Kidney epithelial cell (primary cell): ENCODE results near the gene TNRC6C. TPM values are rescaled to one million over a fixed set of nuclear protein-coding genes. Genes with fewer than 3 reads are reported as not detected.

Source experiments
- DNase-seq: peaks from one replicate; pipeline ENCODE4 v3.0.0-alpha.2; 2010; ENCODE audit warnings: low read depth
- H3K27me3 ChIP-seq: 2 replicates; pipeline ENCODE4 v1.6.0; 2011; ENCODE audit warnings: low read length; ENCODE audit not compliant: control insufficient read depth, insufficient read depth
- H3K36me3 ChIP-seq: 2 replicates; pipeline ENCODE4 v1.5.1; 2011; ENCODE audit warnings: low read length; ENCODE audit not compliant: control insufficient read depth, insufficient read depth
- H3K4me3 ChIP-seq: 2 replicates; pipeline ENCODE4 v1.5.1; 2011; ENCODE audit warnings: low read depth, mild to moderate bottlenecking, control low read depth, low read length
- total RNA-seq: library from RNA; depleted of rRNA; stranded (reverse); fragments of >200 nt; gene quantifications from 2 replicates; pipeline ENCODE4 v1.2.3, GENCODE V29; 2015
- TF ChIP-seq, protein P1 (sequence below): IDR thresholded peaks from 2 replicates; pipeline ENCODE4 v1.5.1; 2011; ENCODE audit warnings: mild to moderate bottlenecking, moderate library complexity, low read length, control low read depth, inconsistent platforms; ENCODE audit not compliant: insufficient read depth, poor library complexity, severe bottlenecking

Gene TNRC6C
- total RNA-seq, 1 donor from 2014 or later: 5.3 TPM

DNA sequence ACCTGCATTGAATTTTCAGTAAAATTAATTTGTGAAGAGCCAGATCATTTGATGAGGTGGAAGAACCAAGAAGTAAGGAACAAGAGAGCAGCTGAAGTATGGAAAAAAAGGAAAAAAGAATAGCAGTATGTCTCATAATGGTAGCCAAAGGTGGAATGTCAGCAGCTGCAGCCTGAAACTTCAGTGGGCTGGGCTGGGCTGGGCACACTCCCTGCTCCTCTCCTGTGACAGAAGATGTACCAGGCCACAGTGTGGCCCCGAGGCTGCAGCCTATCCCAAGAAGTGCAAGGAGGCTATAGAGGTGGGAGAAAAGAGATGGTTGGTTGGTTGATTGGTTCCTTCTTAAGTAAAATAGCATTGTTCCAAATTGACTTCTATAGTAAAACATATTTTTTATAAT is 84.5 kb downstream of the TNRC6C start:
- Histone ChIP-seq H3K4me3 (no peak overlapping the region), H3K27me3 (no peaks in the 10 kb centered on the region), H3K36me3 (no peaks in the 10 kb centered on the region)
- DNase-seq: no peak
- TF ChIP-seq, protein P1, sequence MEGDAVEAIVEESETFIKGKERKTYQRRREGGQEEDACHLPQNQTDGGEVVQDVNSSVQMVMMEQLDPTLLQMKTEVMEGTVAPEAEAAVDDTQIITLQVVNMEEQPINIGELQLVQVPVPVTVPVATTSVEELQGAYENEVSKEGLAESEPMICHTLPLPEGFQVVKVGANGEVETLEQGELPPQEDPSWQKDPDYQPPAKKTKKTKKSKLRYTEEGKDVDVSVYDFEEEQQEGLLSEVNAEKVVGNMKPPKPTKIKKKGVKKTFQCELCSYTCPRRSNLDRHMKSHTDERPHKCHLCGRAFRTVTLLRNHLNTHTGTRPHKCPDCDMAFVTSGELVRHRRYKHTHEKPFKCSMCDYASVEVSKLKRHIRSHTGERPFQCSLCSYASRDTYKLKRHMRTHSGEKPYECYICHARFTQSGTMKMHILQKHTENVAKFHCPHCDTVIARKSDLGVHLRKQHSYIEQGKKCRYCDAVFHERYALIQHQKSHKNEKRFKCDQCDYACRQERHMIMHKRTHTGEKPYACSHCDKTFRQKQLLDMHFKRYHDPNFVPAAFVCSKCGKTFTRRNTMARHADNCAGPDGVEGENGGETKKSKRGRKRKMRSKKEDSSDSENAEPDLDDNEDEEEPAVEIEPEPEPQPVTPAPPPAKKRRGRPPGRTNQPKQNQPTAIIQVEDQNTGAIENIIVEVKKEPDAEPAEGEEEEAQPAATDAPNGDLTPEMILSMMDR: no peak

DNA sequence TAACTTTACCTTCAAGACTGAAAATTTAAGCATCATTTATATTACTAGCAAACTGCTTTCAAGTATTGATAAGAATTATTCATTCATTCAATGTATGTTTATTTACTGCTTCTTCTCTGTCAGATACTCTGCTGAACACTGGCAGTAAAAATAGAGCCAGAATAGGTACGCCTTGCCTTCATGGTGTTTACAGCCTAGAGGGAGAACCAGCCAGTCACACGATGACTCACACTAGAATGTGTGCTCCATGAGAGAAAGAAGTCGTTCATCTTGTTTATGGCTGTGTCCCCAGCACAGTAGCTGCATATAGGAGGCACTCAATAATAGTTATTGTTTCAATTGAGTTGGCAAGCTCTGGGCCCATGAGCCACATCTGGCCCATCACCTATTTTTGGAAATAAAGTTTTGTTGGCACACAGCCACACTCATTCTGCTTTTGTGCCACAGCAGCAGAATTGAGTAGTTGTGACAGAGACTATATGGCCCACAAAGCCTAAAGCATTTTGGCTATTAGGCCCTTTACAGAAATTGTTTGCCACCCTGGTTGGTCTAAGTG is 85.9 kb downstream of the TNRC6C start:
- TF ChIP-seq, protein P1: no peak
- DNase-seq: no peak
- Histone ChIP-seq H3K36me3 (no peaks in the 10 kb centered on the region), H3K27me3 (no peaks in the 10 kb centered on the region), H3K4me3 (no peak overlapping the region)

DNA sequence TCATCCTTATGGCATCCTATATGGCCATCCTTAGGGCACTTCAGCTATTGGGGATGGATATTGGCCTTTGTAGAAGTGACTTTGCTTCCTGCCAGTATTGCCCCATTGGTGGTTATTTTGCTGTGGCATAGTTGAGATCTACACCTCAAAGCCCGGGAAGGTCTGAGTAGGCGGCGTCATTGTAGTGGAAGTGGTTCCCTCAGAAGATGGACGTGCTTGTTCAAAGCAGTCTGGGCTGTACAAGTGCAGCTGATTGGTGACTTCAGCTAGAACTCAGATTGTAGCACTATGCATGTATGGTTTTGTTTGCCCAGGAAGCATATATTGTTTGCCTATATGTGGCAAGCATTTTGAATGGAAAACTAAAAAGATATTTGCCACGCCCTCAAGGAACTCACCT is 86.8 kb downstream of the TNRC6C start:
- TF ChIP-seq, protein P1: no peak
- H3K36me3 ChIP-seq: no peaks in the 10 kb centered on the region

DNA sequence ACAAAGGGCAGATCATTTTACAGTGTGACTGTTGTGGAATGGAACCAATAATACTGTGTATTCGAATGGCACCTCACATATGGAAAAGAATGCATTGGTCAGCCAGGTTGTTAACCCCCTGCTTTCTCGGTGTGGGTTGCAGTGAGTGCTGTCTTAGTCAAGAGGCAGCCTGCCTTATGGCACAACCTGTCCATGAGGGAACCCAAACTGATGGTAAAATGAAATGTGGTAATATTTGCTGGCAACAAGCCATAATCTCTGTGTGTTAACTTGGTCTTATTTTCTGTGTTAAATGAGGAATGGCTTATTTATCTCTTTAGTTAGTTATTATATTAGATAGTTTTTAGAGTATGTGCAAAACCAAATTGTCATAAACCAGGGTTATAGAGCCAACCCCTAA is 88.4 kb downstream of the TNRC6C start:
- Histone ChIP-seq H3K27me3 (no peaks in the 10 kb centered on the region), H3K36me3 (no peaks in the 10 kb centered on the region), H3K4me3 (no peak overlapping the region)
- TF ChIP-seq, protein P1: no peak
- DNase-seq: no peak

More for the DNA sequence above, 86.8 kb downstream of the TNRC6C start:
- H3K27me3 ChIP-seq: no peaks in the 10 kb centered on the region
- no peak overlapping the region for H3K4me3 ChIP-seq
- no peak for DNase-seq

DNA sequence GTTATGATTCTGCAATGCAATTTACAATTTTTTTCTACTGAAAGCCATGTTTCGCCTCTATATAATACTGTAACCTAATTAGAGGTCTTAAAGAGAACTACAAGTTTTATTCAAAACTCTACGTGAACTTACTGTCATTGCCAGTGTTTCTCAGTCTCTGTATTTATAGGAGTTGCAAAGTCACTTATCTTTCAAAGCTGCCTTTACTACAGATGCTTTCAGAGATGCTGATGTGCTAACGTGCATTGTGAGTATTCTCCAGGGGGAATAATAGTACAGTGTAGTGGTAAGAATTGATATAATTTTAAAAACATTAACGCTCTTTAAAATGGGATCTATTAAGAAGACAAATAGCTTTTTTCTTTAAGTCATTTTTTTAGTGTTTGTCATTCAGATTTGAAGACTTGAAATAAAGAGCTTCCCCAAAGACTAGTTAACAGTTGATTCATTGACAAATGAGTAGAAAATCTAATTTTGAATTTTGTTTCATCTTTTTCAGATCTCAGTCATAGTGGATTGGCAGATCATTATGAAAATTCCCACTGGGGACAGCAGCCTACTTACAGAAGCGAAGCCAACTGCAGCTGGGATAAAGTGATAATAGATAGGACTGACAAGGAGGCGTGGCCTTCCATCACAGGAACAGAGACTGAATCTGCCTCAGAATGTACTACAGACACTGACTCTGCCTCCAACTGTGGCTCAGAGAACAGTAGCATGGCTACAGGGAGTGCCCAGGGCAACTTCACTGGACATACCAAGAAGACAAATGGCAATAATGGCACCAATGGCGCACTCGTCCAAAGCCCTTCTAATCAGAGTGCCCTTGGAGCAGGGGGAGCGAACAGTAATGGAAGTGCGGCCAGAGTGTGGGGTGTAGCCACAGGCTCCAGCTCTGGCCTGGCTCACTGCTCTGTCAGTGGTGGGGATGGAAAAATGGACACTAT is 90.1 kb downstream of the TNRC6C start:
- H3K4me3 ChIP-seq: no peak overlapping the region
- no peak for DNase-seq
- no peaks in the 10 kb centered on the region for H3K27me3 ChIP-seq
- TF ChIP-seq, protein P1: no peak
- H3K36me3 ChIP-seq: no peaks in the 10 kb centered on the region

DNA sequence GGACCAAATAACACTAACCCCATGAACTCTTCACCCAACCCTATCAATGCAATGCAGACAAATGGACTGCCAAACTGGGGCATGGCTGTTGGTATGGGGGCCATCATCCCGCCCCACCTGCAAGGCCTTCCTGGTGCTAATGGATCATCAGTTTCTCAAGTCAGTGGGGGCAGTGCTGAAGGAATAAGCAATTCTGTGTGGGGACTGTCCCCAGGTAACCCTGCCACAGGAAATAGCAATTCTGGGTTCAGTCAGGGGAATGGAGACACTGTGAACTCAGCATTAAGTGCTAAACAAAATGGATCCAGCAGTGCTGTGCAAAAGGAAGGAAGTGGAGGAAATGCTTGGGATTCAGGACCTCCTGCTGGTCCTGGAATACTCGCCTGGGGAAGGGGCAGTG is 91.1 kb downstream of the TNRC6C start:
- H3K4me3 ChIP-seq: no peak overlapping the region
- TF ChIP-seq, protein P1: no peak
- no peaks in the 10 kb centered on the region for H3K27me3 ChIP-seq
- no peaks in the 10 kb centered on the region for H3K36me3 ChIP-seq
- DNase-seq: no peak
